Gastroesophageal sphincter (tissue), 3 donors: ENCODE data around the gene FUBP1.

Experiments used
- CTCF ChIP-seq, 4 experiments: fragments of 200-600 bp in 2 of 4; fragments of 450-650 bp in 2 of 4; sonication (generic) in 1 of 4; IDR thresholded peaks; one replicate each; pipeline ENCODE4 v1.5.1; 2017 to 2019; ENCODE audit warnings: antibody characterized with exemption in 4 of 4, mild to moderate bottlenecking in 2 of 4, moderate library complexity in 2 of 4
- POLR2A ChIP-seq, 2 donors: fragments of 450-650 bp; IDR thresholded peaks; one replicate each; pipeline ENCODE4 v1.6.1; 2017; ENCODE audit warnings: antibody characterized with exemption in 2 of 2, mild to moderate bottlenecking in 2 of 2, moderate library complexity in 1 of 2

GRCh38 chr1:77978293-77978968 lies 441 bp downstream of the FUBP1 start:
- TF ChIP-seq CTCF (IDR thresholded peaks at IDR 0.05) (no peak), POLR2A (IDR thresholded peaks at IDR 0.05) (peak in 1 of 2 donors; percentile 36)
